H9 (cell line): ENCODE measurements around the gene RBMS2. TPM values are rescaled to one million over a fixed set of nuclear protein-coding genes. Genes with fewer than 3 reads are reported as not detected.

Source experiments
- DNase-seq: peaks from one replicate; pipeline ENCODE4 v3.0.0-alpha.2; 2017
- H2AFZ ChIP-seq: one replicate; pipeline ENCODE4 v1.6.1; 2013; ENCODE audit warnings: mild to moderate bottlenecking, low read length, control low read depth, moderate library complexity
- H2AK5ac ChIP-seq: 2 replicates; pipeline ENCODE4 v1.6.1; 2013; ENCODE audit warnings: low read length, control low read depth, mixed read lengths; ENCODE audit not compliant: insufficient read length
- H2BK120ac ChIP-seq: one replicate; pipeline ENCODE4 v1.6.1; 2013; ENCODE audit warnings: low read depth, mild to moderate bottlenecking, low read length, control low read depth, inconsistent platforms; ENCODE audit not compliant: poor library complexity, severe bottlenecking
- H2BK12ac ChIP-seq: 2 replicates; pipeline ENCODE4 v1.6.1; 2013; ENCODE audit warnings: low read length, control low read depth, mixed read lengths, low read depth; ENCODE audit not compliant: insufficient read length
- H2BK15ac ChIP-seq: 2 replicates; pipeline ENCODE4 v1.6.1; 2013; ENCODE audit warnings: low read depth, low read length, control low read depth
- H2BK20ac ChIP-seq: one replicate; pipeline ENCODE4 v1.6.1; 2013; ENCODE audit warnings: low read depth, mild to moderate bottlenecking, low read length, control low read depth, inconsistent platforms; ENCODE audit not compliant: poor library complexity, severe bottlenecking
- H2BK5ac ChIP-seq: 2 replicates; pipeline ENCODE4 v1.6.1; 2013; ENCODE audit warnings: low read length, control low read depth, mixed read lengths; ENCODE audit not compliant: insufficient read length
- H3K14ac ChIP-seq: 2 replicates; pipeline ENCODE4 v1.6.1; 2013; ENCODE audit warnings: low read length, control low read depth; ENCODE audit not compliant: insufficient read depth
- H3K18ac ChIP-seq: 2 replicates; pipeline ENCODE4 v1.6.1; 2013; ENCODE audit warnings: low read depth, mild to moderate bottlenecking, mixed read lengths, low read length, control low read depth; ENCODE audit not compliant: insufficient read length
- H3K23ac ChIP-seq: 2 replicates; pipeline ENCODE4 v1.6.1; 2013; ENCODE audit warnings: low read length, control low read depth, mixed read lengths, low read depth; ENCODE audit not compliant: insufficient read length
- H3K23me2 ChIP-seq: 2 replicates; pipeline ENCODE4 v1.6.1; 2013; ENCODE audit warnings: low read depth, mild to moderate bottlenecking, mixed read lengths, low read length, control low read depth; ENCODE audit not compliant: insufficient read length, poor library complexity, severe bottlenecking
- H3K27ac ChIP-seq: 2 replicates; pipeline ENCODE4 v1.5.1; 2013; ENCODE audit warnings: low read length, control low read depth, mixed read lengths, low read depth; ENCODE audit not compliant: insufficient read length
- H3K27me3 ChIP-seq: 2 replicates; pipeline ENCODE4 v1.6.1; 2013; ENCODE audit warnings: low read length, control low read depth, inconsistent platforms; ENCODE audit not compliant: insufficient read depth
- H3K4ac ChIP-seq: 2 replicates; pipeline ENCODE4 v1.6.1; 2013; ENCODE audit warnings: low read depth, mild to moderate bottlenecking, control low read depth, inconsistent platforms, low read length, moderate library complexity
- H3K4me1 ChIP-seq: 2 replicates; pipeline ENCODE4 v1.6.1; 2013; ENCODE audit warnings: low read length, control low read depth, inconsistent platforms; ENCODE audit not compliant: insufficient read depth
- H3K4me2 ChIP-seq: 2 replicates; pipeline ENCODE4 v1.6.1; 2013; ENCODE audit warnings: low read length, control low read depth, mixed read lengths; ENCODE audit not compliant: insufficient read length, insufficient read depth
- H3K56ac ChIP-seq: 2 replicates; pipeline ENCODE4 v1.6.1; 2013; ENCODE audit warnings: low read depth, mild to moderate bottlenecking, mixed read lengths, low read length, control low read depth; ENCODE audit not compliant: insufficient read length
- H3K79me1 ChIP-seq: 2 replicates; pipeline ENCODE4 v1.6.1; 2013; ENCODE audit warnings: low read depth, mild to moderate bottlenecking, moderate library complexity, low read length, control low read depth, inconsistent platforms; ENCODE audit not compliant: insufficient read depth, poor library complexity, severe bottlenecking
- H3K79me2 ChIP-seq: 2 replicates; pipeline ENCODE4 v1.6.1; 2013; ENCODE audit warnings: low read length, control low read depth, inconsistent platforms; ENCODE audit not compliant: insufficient read depth
- H3K9ac ChIP-seq: 2 replicates; pipeline ENCODE4 v1.6.1; 2013; ENCODE audit warnings: low read length, control low read depth, mixed read lengths; ENCODE audit not compliant: insufficient read length; ENCODE audit errors: extremely low read depth
- H3K9me3 ChIP-seq: one replicate; pipeline ENCODE4 v1.6.1; 2013; ENCODE audit warnings: low read depth, low read length, inconsistent platforms; ENCODE audit not compliant: control insufficient read depth
- H3T11ph ChIP-seq: one replicate; pipeline ENCODE4 v1.6.1; 2013; ENCODE audit warnings: mild to moderate bottlenecking, low read length, control low read depth, inconsistent platforms
- H4K20me1 ChIP-seq: one replicate; pipeline ENCODE4 v1.6.1; 2013; ENCODE audit not compliant: control insufficient read depth, insufficient read length, insufficient read depth
- H4K5ac ChIP-seq: 2 replicates; pipeline ENCODE4 v1.6.1; 2013; ENCODE audit warnings: low read depth, mild to moderate bottlenecking, mixed read lengths, low read length, control low read depth; ENCODE audit not compliant: insufficient read length
- H4K8ac ChIP-seq: replicated peaks from 2 replicates; pipeline ENCODE4 v1.6.1; 2013; ENCODE audit warnings: low read length, control low read depth, mixed read lengths, low read depth; ENCODE audit not compliant: insufficient read length
- H4K91ac ChIP-seq: 2 replicates; pipeline ENCODE4 v1.6.1; 2013; ENCODE audit warnings: low read depth, mild to moderate bottlenecking, moderate library complexity, mixed read lengths, low read length, control low read depth; ENCODE audit not compliant: insufficient read length
- H3K27ac Mint-ChIP-seq, 3 experiments: 2 replicates in 2 of 3; 3 replicates in 1 of 3; pipeline ENCODE4 v1.8.0; 2020 to 2021; ENCODE audit warnings: mixed read lengths in 3 of 3, mild to moderate bottlenecking in 1 of 3, moderate library complexity in 1 of 3
- H3K27me3 Mint-ChIP-seq: 2 replicates; pipeline ENCODE4 v1.8.0; 2021; ENCODE audit warnings: low read depth, mild to moderate bottlenecking, moderate library complexity, mixed read lengths
- H3K36me3 Mint-ChIP-seq, 3 experiments: 2 replicates in 2 of 3; 3 replicates in 1 of 3; pipeline ENCODE4 v1.8.0; 2020 to 2021; ENCODE audit warnings: low read depth in 3 of 3, mixed read lengths in 3 of 3; ENCODE audit not compliant: insufficient read depth in 1 of 3
- H3K4me1 Mint-ChIP-seq, 2 experiments: 2 replicates each; pipeline ENCODE4 v1.8.0; 2020; ENCODE audit warnings: mixed read lengths in 2 of 2
- H3K4me3 Mint-ChIP-seq, 2 experiments: 2 replicates in 1 of 2; 3 replicates in 1 of 2; pipeline ENCODE4 v1.8.0; 2020 to 2021; ENCODE audit warnings: mild to moderate bottlenecking in 2 of 2, mixed read lengths in 2 of 2, moderate library complexity in 1 of 2
- H3K9me3 Mint-ChIP-seq, 2 experiments: 2 replicates in 1 of 2; 3 replicates in 1 of 2; pipeline ENCODE4 v1.8.0; 2020; ENCODE audit warnings: mild to moderate bottlenecking in 2 of 2, mixed read lengths in 2 of 2, moderate library complexity in 1 of 2
- CTCF ChIP-seq: fragments of 200-600 bp; sonication (generic); conservative IDR thresholded peaks from 3 replicates; pipeline ENCODE4 v1.8.0; 2021; ENCODE audit warnings: antibody characterized with exemption, mild to moderate bottlenecking
- WGBS: extraction: QIAGEN DNeasy Blood & Tissue Kit; methylation state at CpG from one replicate; pipeline ENCODE4 v1.1.7; 2013; ENCODE audit warnings: missing lambda C conversion rate, low lambda C conversion rate, mixed read lengths; ENCODE audit not compliant: insufficient read length; ENCODE audit errors: extremely low coverage; 5-methylcytosine and 5-hydroxymethylcytosine counted together
- total RNA-seq: library from RNA; stranded (reverse); gene quantifications from 2 replicates; pipeline ENCODE4 v1.2.1, GENCODE V29; 2021

RBMS2 gene
- total RNA-seq, 1 experiment from 2014 or later = 9.5 TPM

GRCh38 chr12:56545023-56545604 lies 23.5 kb downstream of the RBMS2 start:
- no peaks in the 10 kb centered on the region for H3K23me2 ChIP-seq
- Mint-ChIP-seq H3K4me3 (no peak overlapping the region), H3K36me3 (no peaks in the 10 kb centered on the region), H3K27me3 (no peaks in the 10 kb centered on the region), H3K27ac (no peak overlapping the region; a peak in 2 of 7 replicates), H3K9me3 (no peaks in the 10 kb centered on the region), H3K4me1 (no peaks in the 10 kb centered on the region)
- no peaks in the 10 kb centered on the region for H3K4me1 ChIP-seq
- no peak overlapping the region for H4K5ac ChIP-seq
- H3K4me2 ChIP-seq = no peak overlapping the region
- no peaks in the 10 kb centered on the region for H3K27me3 ChIP-seq
- H4K8ac ChIP-seq = no peak overlapping the region
- no peak for DNase-seq
- H3K79me1 ChIP-seq = no peaks in the 10 kb centered on the region
- no peak overlapping the region for H3K9ac ChIP-seq
- no peak for TF ChIP-seq CTCF
- H3K56ac ChIP-seq = no peak overlapping the region
- no peak overlapping the region for H2BK20ac ChIP-seq
- H2AFZ ChIP-seq = no peak overlapping the region
- H2BK5ac ChIP-seq = no peak overlapping the region
- H2AK5ac ChIP-seq = no peak overlapping the region
- no peaks in the 10 kb centered on the region; the same call in 1 of the 2 replicates for H3K79me2 ChIP-seq
- H3K14ac ChIP-seq = no peak overlapping the region
- no peaks in the 10 kb centered on the region for H3K9me3 ChIP-seq
- no peak overlapping the region for H4K91ac ChIP-seq
- no peak overlapping the region for H2BK15ac ChIP-seq
- H3K23ac ChIP-seq = no peak overlapping the region
- WGBS = no CpG with 5 or more reads among the region's 3 CpGs
- no peak overlapping the region for H3K4ac ChIP-seq
- H3K27ac ChIP-seq = no peak overlapping the region
- no peak overlapping the region for H2BK120ac ChIP-seq
- no peak overlapping the region for H3T11ph ChIP-seq
- no peak overlapping the region for H3K18ac ChIP-seq
- H4K20me1 ChIP-seq = no peaks in the 10 kb centered on the region
- no peak overlapping the region for H2BK12ac ChIP-seq
